ENCODE measurements around the gene TSN. TPM values are rescaled to one million over a fixed set of nuclear protein-coding genes. Genes with fewer than 3 reads are reported as not detected.

The TSN gene
- polyA plus RNA-seq, 1 donor (not counting 4 experiments of a cell fraction or from before 2014, with no cell fraction given) = 78.4 TPM

DNA sequence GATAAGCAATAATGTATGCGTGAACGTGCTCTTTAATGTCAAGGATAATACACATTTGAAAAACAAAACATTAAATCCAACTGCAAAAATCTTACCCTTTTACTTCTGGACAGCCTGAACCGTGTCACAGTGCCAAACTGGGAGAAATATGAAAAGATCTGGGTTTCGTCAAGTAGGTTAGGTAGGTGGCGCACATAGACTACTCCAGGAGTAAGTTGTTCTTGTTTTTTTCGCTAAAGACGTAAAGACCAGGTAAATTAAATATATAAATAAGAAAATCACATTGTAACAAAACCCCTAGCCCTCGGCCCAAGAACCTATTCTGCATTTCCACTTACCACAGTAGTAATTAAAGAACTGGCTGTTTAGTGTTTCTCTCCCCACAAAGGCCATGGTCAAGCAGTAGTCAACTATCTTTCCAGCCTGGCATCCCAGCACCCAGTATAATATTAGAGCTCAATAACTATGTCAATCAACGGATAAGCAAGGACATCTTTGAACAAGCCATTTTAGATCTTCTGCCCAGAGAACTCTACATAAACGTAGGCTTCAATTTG, 19.9 kb upstream of the TSN start:
- Histone ChIP-seq H3K36me3 (ENCODE audit: control insufficient read depth in 2 of 2, extremely low read depth in 1 of 2, insufficient read depth in 2 of 2, low read length in 2 of 2) (peaks cover 14 to 23% of the 10 kb centered on the region in 2 experiments), H3K79me2 (ENCODE audit: control insufficient read depth, insufficient read depth, low read length) (peaks cover 55% of the 10 kb centered on the region), H3K27ac (ENCODE audit: control insufficient read depth, insufficient read depth, low read length) (peak overlapping the region; percentile 85), H3K4me2 (ENCODE audit: control insufficient read depth, extremely low read depth, insufficient read depth, low read depth, low read length) (peak overlapping the region; percentile 91), H3K9me1 (ENCODE audit: control insufficient read depth, extremely low read depth, insufficient read depth, low read length) (no peaks in the 10 kb centered on the region), H2AFZ (ENCODE audit: control insufficient read depth, low read length) (no peak overlapping the region), H3K9ac (ENCODE audit: control insufficient read depth, extremely low read depth, insufficient read depth, low read length) (peak overlapping the region; percentile 95), H3K4me1 (ENCODE audit: control insufficient read depth, extremely low read depth, insufficient read depth, low read length) (peaks cover 9% of the 10 kb centered on the region), H4K20me1 (ENCODE audit: control insufficient read depth, extremely low read depth, insufficient read depth, low read length) (no peaks in the 10 kb centered on the region), H3K9me3 (ENCODE audit: control insufficient read depth, low read depth, low read length) (no peaks in the 10 kb centered on the region), H3K27me3 (ENCODE audit: control insufficient read depth, extremely low read depth, insufficient read depth, low read length) (no peaks in the 10 kb centered on the region), H3K4me3 (ENCODE audit: control insufficient read depth in 2 of 3, extremely low read depth in 1 of 3, insufficient read depth in 2 of 3, low read depth in 1 of 3, low read length in 3 of 3) (peak overlapping the region; percentile 80 to 100 (median 100))
- no peak for DNase-seq (ENCODE audit: low read depth, low spot score)
- TF ChIP-seq EZH2 (IDR thresholded peaks at IDR 0.05; ENCODE audit: low read length) = no peak
- TF ChIP-seq CTCF (optimal IDR thresholded peaks at IDR 0.05 in 1 of 3, IDR thresholded peaks at IDR 0.05 in 1 of 3, conservative IDR thresholded peaks at IDR 0.05 in 1 of 3; ENCODE audit: extremely low read depth in 1 of 3, insufficient read depth in 2 of 3, low read length in 3 of 3) = peak in 2 of 3 experiments; percentile 16 to 25
- dilution Hi-C loops (cut with MboI; ENCODE audit: extremely low pct_ligation_motif_present, low sequenced_read_pairs) = no loop called here
- no peak for FAIRE-seq

- H3K9me3 ChIP-seq (ENCODE audit: control insufficient read depth, low read depth, low read length) = no peaks in the 10 kb centered on the region
- FAIRE-seq (no peak), DNase-seq (ENCODE audit: low read depth, low spot score) (no peak)
- H2AFZ ChIP-seq (ENCODE audit: control insufficient read depth, low read length) = peak overlapping the region; percentile 93
- H3K9ac ChIP-seq (ENCODE audit: control insufficient read depth, extremely low read depth, insufficient read depth, low read length) = peak overlapping the region; percentile 95
- peak overlapping the region; percentile 85 for H3K27ac ChIP-seq (ENCODE audit: control insufficient read depth, insufficient read depth, low read length)
- H3K9me1 ChIP-seq (ENCODE audit: control insufficient read depth, extremely low read depth, insufficient read depth, low read length) = no peaks in the 10 kb centered on the region
- no peaks in the 10 kb centered on the region for H4K20me1 ChIP-seq (ENCODE audit: control insufficient read depth, extremely low read depth, insufficient read depth, low read length)
- peak overlapping the region; percentile 80 to 100 (median 100) for H3K4me3 ChIP-seq (ENCODE audit: control insufficient read depth in 2 of 3, extremely low read depth in 1 of 3, insufficient read depth in 2 of 3, low read depth in 1 of 3, low read length in 3 of 3)
- TF ChIP-seq CTCF (optimal IDR thresholded peaks at IDR 0.05 in 1 of 3, IDR thresholded peaks at IDR 0.05 in 1 of 3, conservative IDR thresholded peaks at IDR 0.05 in 1 of 3; ENCODE audit: extremely low read depth in 1 of 3, insufficient read depth in 2 of 3, low read length in 3 of 3) (no peak), EZH2 (IDR thresholded peaks at IDR 0.05; ENCODE audit: low read length) (no peak)
- H3K4me1 ChIP-seq (ENCODE audit: control insufficient read depth, extremely low read depth, insufficient read depth, low read length) = peaks cover 10% of the 10 kb centered on the region
- H3K4me2 ChIP-seq (ENCODE audit: control insufficient read depth, extremely low read depth, insufficient read depth, low read depth, low read length) = peak overlapping the region; percentile 91
- peaks cover 50% of the 10 kb centered on the region for H3K79me2 ChIP-seq (ENCODE audit: control insufficient read depth, insufficient read depth, low read length)
- dilution Hi-C loops (cut with MboI; ENCODE audit: extremely low pct_ligation_motif_present, low sequenced_read_pairs) = no loop called here
- peaks cover 13 to 18% of the 10 kb centered on the region in 2 experiments for H3K36me3 ChIP-seq (ENCODE audit: control insufficient read depth in 2 of 2, extremely low read depth in 1 of 2, insufficient read depth in 2 of 2, low read length in 2 of 2)
- H3K27me3 ChIP-seq (ENCODE audit: control insufficient read depth, extremely low read depth, insufficient read depth, low read length) = no peaks in the 10 kb centered on the region
Observed at GRCh38 chr2:121736140-121736461, 19.4 kb upstream of the TSN start.

Data from keratinocyte (primary cell).